Lung (tissue), 12 donors: ENCODE results near the gene SPHKAP. TPM values are rescaled to one million over a fixed set of nuclear protein-coding genes. Genes with fewer than 3 reads are reported as not detected.
A peak's percentile ranks its signal among the peaks of the same experiment; 100 is the strongest.

Source experiments
- ATAC-seq: fragments of 200-7000 bp; cut with Tn5 transposase; one replicate; pipeline ENCODE4 v1.9.1; 2020; ENCODE audit warnings: moderate number of reproducible peaks; ENCODE audit not compliant: insufficient read depth, low FRiP score
- DNase-seq, 3 donors: peaks; one replicate each; pipeline ENCODE4 v3.0.0-alpha.2; 2013 to 2017
- H3K27ac ChIP-seq, 2 donors: one replicate each; pipeline ENCODE4 v1.5.1; 2013; ENCODE audit warnings: mild to moderate bottlenecking in 2 of 2, moderate library complexity in 2 of 2, control low read depth in 1 of 2, inconsistent platforms in 1 of 2, low read depth in 1 of 2, low read length in 1 of 2
- H3K27me3 ChIP-seq, 3 donors: one replicate each; pipeline ENCODE4 v1.5.1; 2013; ENCODE audit warnings: low read length in 2 of 3; ENCODE audit not compliant: control insufficient read depth in 3 of 3, insufficient read depth in 3 of 3
- H3K36me3 ChIP-seq, 4 donors: one replicate each; pipeline ENCODE4 v1.5.1; 2013; ENCODE audit warnings: low read length in 4 of 4, mild to moderate bottlenecking in 1 of 4, moderate library complexity in 1 of 4; ENCODE audit not compliant: control insufficient read depth in 4 of 4, insufficient read depth in 4 of 4
- H3K4me1 ChIP-seq, 5 donors: one replicate each; pipeline ENCODE4 v1.5.1; 2013; ENCODE audit warnings: low read length in 5 of 5, mild to moderate bottlenecking in 2 of 5, moderate library complexity in 1 of 5; ENCODE audit not compliant: control insufficient read depth in 5 of 5, insufficient read depth in 5 of 5
- H3K4me3 ChIP-seq: one replicate; pipeline ENCODE4 v1.5.1; 2013; ENCODE audit warnings: mild to moderate bottlenecking, control low read depth, moderate library complexity
- H3K9ac ChIP-seq, 2 donors: one replicate each; pipeline ENCODE4 v1.5.1; 2013; ENCODE audit warnings: low read length in 2 of 2, control low read depth in 1 of 2; ENCODE audit not compliant: insufficient read depth in 1 of 2
- H3K9me3 ChIP-seq, 4 donors: one replicate each; pipeline ENCODE4 v1.5.1; 2013; ENCODE audit warnings: low read length in 3 of 4, mild to moderate bottlenecking in 1 of 4, moderate library complexity in 1 of 4; ENCODE audit not compliant: control insufficient read depth in 4 of 4, insufficient read depth in 3 of 4
- WGBS, 2 donors: extraction: QIAGEN DNeasy Blood & Tissue Kit; methylation state at CpG; one replicate each; pipeline ENCODE4 v1.1.7; 2013; 5-methylcytosine and 5-hydroxymethylcytosine counted together
- polyA plus RNA-seq, 2 donors: library from polyadenylated mRNA; stranded (reverse); fragments of 200-250 nt; gene quantifications; one replicate each; pipeline ENCODE4 v1.2.1, GENCODE V29; 2013
- total RNA-seq, 2 donors: library from RNA; depleted of rRNA in 1 of 2; stranded (reverse); fragments of >200 nt in 1 of 2; gene quantifications; one replicate each; pipeline ENCODE4 v1.2.1, GENCODE V29; 2014 to 2021
- TF ChIP-seq, protein P1 (sequence below): IDR thresholded peaks from 2 replicates; pipeline ENCODE4 v1.5.1; 2012; ENCODE audit warnings: mild to moderate bottlenecking; ENCODE audit errors: control extremely low read depth, extremely low read depth
- donor health status: control.
- donor health status: control.
- donor health status: Bipolar disorder and iron deficiency.
- donor health status: healthy.
- donor health status: DM: yes; HTN: yes; CAD: no.

Gene SPHKAP
- total and polyA plus RNA-seq, 4 donors = 0.02 to 0.60 (median 0.03) TPM; not detected in 1

GRCh38 chr2:228164718-228165117 is 16.8 kb downstream of the SPHKAP start:
- H3K4me1 ChIP-seq = peaks cover 0 to 3% (median 0%) of the 10 kb centered on the region in 5 donors
- ATAC-seq (no peak), DNase-seq (no peak)
- TF ChIP-seq, protein P1, sequence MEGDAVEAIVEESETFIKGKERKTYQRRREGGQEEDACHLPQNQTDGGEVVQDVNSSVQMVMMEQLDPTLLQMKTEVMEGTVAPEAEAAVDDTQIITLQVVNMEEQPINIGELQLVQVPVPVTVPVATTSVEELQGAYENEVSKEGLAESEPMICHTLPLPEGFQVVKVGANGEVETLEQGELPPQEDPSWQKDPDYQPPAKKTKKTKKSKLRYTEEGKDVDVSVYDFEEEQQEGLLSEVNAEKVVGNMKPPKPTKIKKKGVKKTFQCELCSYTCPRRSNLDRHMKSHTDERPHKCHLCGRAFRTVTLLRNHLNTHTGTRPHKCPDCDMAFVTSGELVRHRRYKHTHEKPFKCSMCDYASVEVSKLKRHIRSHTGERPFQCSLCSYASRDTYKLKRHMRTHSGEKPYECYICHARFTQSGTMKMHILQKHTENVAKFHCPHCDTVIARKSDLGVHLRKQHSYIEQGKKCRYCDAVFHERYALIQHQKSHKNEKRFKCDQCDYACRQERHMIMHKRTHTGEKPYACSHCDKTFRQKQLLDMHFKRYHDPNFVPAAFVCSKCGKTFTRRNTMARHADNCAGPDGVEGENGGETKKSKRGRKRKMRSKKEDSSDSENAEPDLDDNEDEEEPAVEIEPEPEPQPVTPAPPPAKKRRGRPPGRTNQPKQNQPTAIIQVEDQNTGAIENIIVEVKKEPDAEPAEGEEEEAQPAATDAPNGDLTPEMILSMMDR = no peak
- H3K27me3 ChIP-seq = no peaks in the 10 kb centered on the region
- no peaks in the 10 kb centered on the region for H3K36me3 ChIP-seq
- H3K9ac ChIP-seq = no peak overlapping the region
- WGBS, 2 donors = 76 to 80% methylated on average over 3 of the region's 3 CpGs
- no peaks in the 10 kb centered on the region for H3K9me3 ChIP-seq
- no peak overlapping the region for H3K27ac ChIP-seq
- no peak overlapping the region for H3K4me3 ChIP-seq

GRCh38 chr2:228157841-228158240 is 23.6 kb downstream of the SPHKAP start:
- no peak overlapping the region for H3K27ac ChIP-seq
- no peaks in the 10 kb centered on the region for H3K36me3 ChIP-seq
- TF ChIP-seq, protein P1 = no peak
- H3K9me3 ChIP-seq = peaks cover 0 to 6% (median 0%) of the 10 kb centered on the region in 4 donors
- H3K9ac ChIP-seq = no peak overlapping the region
- peaks cover 0 to 2% (median 0%) of the 10 kb centered on the region in 5 donors for H3K4me1 ChIP-seq
- DNase-seq (no peak), ATAC-seq (no peak)
- H3K4me3 ChIP-seq = no peak overlapping the region
- H3K27me3 ChIP-seq = no peaks in the 10 kb centered on the region

GRCh38 chr2:228144961-228145360 is 36.5 kb downstream of the SPHKAP start:
- Histone ChIP-seq H3K36me3 (no peaks in the 10 kb centered on the region), H3K4me3 (no peak overlapping the region), H3K27ac (no peak overlapping the region), H3K9ac (no peak overlapping the region), H3K9me3 (no peaks in the 10 kb centered on the region), H3K4me1 (peaks cover 0 to 8% (median 0%) of the 10 kb centered on the region in 5 donors), H3K27me3 (no peaks in the 10 kb centered on the region)
- 57 to 65% methylated on average over 4 of the region's 4 CpGs for WGBS, 2 donors
- DNase-seq (peak; percentile 45 to 90 (median 80)), ATAC-seq (no peak)
- TF ChIP-seq, protein P1 = no peak

DNA sequence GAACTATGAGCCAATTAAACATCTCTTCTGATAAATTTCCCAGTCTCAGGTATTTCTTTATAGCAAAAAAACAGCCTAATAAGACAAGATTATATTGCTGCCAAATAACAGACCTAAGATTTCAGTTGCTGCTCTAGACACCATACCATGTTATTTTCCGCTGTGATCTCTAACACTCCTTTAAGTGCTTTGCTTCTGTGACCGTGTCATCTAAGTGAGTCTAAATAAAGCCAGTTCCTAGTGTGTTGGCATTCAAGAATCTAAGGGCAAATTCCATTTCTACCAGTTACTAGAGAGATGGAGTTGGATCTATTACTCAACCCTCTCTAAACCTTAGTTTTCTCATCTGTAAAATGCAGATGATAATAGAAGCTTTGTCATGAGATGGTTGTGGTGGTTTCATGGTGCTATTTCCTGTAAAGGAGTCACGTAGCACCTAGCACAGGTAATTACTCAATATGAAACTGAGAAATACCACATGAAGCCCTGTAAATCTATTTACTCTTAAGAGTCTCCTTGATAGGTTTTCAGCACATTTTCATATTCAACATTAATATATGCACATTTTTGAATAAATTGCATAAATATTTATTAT is 40.5 kb downstream of the SPHKAP start:
- Histone ChIP-seq H3K9ac (no peak overlapping the region), H3K27ac (peak overlapping the region in 1 of 2 donors; percentile 50), H3K9me3 (no peaks in the 10 kb centered on the region), H3K36me3 (no peaks in the 10 kb centered on the region), H3K4me1 (peaks cover 0 to 8% (median 0%) of the 10 kb centered on the region in 5 donors), H3K27me3 (no peaks in the 10 kb centered on the region), H3K4me3 (no peak overlapping the region)
- WGBS, 2 donors = 64 to 88% methylated on average over 3 of the region's 3 CpGs
- TF ChIP-seq, protein P1 = no peak
- DNase-seq (no peak), ATAC-seq (no peak)
